Jurkat, Clone E6-1 (cell line): ENCODE data around the gene GPLD1.

Experiments used
- DNase-seq: peaks from one replicate; pipeline ENCODE4 v3.0.0-alpha.2; 2011; ENCODE audit warnings: low read depth, low spot score
- H3K4me3 ChIP-seq: 2 replicates; pipeline ENCODE4 v1.5.1; 2011; ENCODE audit warnings: mild to moderate bottlenecking, low read length, control low read depth, moderate library complexity

The GPLD1 gene

DNA sequence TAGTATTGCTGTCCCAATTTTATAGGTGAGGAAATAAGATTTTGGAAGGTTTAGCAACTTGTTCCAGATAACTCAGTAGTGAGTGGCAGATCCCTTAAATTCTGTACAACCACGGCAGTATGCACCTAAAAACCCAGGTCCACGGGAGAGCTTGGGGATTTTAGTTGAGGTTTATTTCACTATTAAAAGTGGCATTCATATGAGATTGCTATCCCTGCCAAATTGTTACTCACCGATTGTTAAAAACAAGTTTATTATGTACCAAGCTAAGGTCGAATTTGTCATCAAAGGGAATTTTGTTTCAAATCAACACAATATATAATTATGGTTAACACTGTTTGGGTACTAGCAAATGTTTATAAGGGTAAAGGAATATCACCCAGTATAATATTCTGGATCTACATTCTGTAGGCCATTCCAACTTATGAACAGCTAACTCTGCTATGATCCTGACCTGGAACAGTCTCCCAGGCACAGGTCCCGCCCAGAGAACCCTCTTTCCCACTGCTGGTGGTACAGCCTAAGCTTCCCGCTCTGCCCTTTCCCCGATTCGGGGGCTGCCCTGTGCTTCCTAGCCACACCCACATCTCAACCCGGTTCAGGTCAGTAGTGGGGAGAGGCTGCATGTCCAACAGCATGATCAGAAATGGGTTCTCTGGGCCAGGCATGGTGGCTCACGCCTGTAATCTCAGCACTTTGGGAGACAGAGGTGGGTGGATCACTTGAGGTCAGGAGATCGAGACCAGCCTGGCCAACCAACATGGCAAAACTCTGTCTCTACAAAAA is 24.9 kb downstream of the GPLD1 start:
- DNase-seq, result no peak
- no peak overlapping the region for H3K4me3 ChIP-seq

DNA sequence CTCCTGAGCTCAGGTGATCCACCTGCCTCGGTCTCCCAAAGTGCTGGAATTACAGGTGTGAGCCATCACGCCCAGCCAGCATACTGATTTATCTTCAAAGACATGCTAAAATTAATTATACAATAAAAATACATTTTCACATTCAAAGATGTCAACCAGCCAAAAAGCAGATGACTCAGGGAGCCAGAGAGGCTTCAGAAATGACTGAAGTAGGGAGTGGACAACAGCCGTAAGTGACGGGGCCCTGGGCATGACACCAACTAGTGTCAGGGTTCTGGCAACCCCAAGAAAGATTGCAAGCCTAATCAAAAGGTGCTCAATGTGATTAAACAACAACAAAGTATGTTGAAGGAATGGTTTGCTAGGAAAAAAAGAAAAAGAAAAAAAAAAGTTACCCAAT is 28.4 kb downstream of the GPLD1 start:
- H3K4me3 ChIP-seq, result no peak overlapping the region
- no peak for DNase-seq

DNA sequence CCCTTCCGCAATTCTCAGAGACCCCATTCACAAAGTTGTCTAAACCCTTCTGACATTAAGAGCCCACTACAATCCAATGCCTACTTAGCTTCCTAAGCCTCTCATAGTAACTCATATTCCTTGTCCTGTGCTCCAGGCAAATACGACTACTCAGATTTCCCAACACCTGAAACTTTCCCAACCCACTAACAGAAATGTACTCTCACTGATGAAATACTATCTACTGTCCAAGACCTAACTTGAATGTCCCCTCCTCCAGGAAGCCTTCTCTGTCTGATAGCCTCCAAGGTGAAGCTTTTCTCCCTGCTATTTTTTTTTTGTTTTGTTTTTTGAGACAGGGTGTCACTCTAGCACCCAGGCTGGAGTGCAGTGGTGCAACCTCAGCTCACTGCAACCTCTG is 30.4 kb downstream of the GPLD1 start:
- DNase-seq, result no peak
- no peak overlapping the region for H3K4me3 ChIP-seq

DNA sequence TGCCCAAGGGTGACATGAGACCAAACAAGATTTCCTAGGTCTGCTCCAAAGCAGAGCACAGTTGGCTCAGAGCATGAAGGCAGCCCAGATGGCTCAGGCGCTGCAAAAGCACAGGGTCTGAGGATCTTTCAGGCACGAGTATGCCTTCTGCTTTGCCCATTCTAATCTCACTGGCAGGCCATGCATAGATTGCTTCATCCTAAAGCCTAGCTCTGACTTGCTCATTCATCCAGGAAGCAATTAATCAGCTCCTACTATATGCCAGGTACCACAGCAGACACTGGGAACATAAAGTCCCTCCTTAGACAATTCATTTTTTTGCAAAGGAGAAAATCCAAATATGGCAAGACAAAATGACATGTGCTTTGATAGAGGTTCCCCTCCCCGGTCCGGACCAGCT is 31.2 kb downstream of the GPLD1 start:
- H3K4me3 ChIP-seq, result no peak overlapping the region
- no peak for DNase-seq

DNA sequence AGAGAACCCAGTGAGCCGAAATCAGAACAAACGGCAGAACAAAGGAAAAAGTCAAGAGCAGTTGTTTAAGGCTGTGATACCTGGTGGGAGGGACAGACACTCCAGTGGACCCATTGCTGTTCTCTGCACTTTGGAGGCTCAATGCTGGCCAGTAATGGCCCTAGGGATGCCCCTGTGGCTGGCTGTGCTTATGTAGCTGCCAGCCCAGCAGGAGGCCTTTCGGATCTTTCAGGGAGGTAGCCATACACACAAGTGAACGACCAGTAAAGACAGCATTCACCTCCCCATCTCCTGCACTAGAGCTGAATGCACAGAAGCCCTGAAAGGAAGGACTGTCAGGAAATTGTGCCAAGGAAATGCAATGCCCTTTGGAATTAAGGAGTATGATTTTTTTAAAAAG is 34.3 kb downstream of the GPLD1 start:
- no peak for DNase-seq
- H3K4me3 ChIP-seq, result no peak overlapping the region

DNA sequence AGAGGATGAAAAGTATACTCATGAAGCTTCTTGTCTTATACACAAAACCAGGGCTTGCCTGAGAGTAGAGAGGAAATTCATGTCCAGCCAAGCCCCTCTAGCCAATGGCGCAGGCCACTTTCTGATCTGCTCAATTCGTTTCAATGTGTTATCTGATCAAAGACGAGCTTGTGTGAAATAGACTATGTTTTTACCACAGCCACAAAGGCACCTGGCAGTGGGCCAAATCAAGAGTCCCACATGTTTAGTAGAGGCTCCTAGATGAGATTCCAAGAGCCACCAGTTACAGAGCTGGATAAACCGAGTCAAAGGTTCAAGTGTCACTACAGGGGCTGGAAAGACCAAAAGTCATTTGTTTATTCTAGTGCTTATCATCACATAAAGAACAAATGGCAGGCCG is 34.9 kb downstream of the GPLD1 start:
- DNase-seq, result peak; percentile 28

DNA sequence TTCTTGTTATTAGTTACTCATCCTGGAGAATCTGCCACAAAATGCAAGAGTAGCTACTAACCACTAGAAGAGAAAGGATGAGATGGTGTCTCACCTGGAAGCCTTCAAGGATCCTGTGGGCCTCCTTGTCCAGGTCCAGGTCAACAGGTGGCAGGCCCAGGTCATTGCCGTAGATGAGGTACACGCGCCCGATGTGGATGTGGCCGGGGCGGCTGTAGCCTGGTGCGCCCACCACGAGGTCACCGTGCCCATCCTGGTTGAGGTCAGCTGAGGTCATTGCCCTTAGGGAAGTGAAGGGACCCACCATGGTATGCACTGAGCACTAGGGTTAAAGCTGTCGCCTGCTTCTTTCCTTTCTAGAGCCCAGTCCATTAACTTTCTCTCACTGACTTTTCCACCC is 35.5 kb downstream of the GPLD1 start:
- H3K4me3 ChIP-seq, result no peak overlapping the region
- no peak for DNase-seq

More for the DNA sequence above, 34.9 kb downstream of the GPLD1 start:
- no peak overlapping the region for H3K4me3 ChIP-seq

DNA sequence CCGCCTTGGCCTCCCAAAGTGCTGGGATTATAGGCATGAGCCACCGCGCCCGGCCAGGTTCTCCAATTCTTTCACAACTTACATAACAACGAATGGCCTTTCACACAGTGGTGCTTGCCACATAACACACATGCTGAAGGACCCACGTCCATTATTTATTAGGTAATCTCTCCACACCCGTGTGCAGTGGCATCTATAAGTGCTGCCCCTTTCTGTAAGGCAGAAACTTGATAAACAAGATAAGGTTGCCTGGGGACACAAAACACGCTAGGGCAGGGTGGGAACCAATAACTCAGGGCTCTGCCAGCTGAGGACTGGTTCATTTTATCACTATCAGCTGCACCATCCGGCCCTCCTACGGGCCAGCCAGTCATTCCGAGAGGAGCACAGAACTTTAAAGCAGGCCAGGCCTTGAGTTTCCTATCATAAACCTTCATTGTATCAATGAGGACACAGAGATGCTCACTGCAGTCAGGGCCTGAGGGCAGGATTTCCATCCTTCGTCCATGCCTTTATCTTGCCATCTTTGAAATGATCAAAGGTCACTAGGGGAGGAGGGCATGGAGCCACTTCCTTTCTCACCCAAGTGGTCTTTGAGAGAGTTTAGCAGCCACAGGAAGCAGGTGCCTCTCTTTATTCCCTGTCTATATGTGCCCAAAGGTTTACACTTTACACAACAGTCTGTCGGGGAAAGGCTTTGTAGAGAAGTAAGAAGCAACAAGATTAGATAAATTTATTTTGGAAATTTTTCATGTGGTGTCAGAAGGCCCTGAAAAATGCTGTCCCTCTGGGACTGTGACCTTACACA is 37.6 kb downstream of the GPLD1 start:
- DNase-seq, result peak; percentile 26
- H3K4me3 ChIP-seq, result no peak overlapping the region

DNA sequence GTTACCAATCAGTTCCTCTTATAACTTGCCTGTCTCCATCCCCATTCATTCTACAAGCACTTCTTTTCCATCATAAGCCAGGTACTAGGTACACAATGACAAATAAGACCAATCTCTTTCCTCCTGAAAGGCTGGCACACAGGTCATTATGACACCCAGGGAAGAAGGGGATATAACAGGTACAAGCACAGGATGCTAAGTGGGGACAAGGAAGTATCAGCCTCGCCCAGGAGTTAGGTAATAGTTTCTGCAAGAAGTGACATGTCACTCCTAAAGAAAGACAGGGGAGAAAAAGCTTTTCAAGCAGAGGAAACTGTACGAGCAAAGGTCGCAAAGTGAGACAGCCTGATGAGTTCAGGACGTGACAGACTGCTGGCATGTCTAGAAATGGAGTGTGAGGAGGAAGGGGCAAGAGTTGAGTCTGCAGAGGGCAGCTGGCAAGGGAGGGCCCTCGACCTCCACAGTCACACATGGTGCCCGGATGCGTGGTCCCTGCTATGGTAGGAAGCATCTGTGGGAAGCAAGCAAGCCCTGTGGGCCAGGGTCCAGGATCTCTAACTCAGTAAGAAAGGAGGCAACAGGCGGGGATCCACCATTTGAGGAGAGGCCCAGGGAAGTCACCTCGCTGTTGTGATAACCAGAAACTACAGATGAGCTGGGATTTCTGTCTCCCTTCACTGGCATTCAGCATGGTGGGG is 40.4 kb downstream of the GPLD1 start:
- DNase-seq, result no peak
- H3K4me3 ChIP-seq, result no peak overlapping the region

DNA sequence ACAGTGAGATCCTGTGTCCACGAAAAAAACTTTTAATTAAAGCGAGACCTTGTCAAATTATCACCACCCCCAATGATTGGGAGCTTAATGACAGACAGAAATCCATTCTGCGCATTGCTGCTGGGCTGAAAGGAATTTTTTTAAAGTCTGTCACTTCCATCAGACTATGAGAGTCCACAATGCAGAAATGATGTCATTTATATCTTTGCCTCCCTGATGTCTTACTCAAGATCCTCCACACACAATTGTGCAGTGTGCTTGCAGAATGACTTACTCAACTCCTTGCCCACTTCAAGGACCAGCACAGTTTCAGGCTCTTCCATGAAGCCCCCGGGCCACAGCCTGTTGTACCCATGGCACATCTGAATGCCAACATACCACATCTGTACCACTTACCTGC is 41.0 kb downstream of the GPLD1 start:
- no peak overlapping the region for H3K4me3 ChIP-seq
- DNase-seq, result no peak

DNA sequence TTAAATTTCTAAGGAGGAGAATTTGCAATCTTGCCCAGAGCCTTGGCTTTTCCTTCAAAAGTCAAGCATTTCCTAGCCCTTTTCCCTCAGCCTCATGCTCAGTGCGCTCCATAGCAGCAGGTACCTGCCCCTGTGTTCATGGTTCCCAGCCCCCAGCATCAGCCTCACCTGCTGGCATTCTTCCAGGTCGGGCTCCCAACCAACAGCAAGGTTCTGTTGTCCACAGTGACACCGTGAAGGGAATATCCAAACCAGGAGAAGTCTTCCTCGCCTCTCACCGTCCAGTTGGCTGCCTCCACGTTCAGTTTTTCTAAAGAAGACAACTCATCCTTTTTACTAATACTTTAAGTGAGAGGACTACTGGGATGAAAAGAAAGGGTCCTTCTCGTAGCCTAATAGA is 42.7 kb downstream of the GPLD1 start:
- DNase-seq, result no peak
- H3K4me3 ChIP-seq, result no peak overlapping the region

DNA sequence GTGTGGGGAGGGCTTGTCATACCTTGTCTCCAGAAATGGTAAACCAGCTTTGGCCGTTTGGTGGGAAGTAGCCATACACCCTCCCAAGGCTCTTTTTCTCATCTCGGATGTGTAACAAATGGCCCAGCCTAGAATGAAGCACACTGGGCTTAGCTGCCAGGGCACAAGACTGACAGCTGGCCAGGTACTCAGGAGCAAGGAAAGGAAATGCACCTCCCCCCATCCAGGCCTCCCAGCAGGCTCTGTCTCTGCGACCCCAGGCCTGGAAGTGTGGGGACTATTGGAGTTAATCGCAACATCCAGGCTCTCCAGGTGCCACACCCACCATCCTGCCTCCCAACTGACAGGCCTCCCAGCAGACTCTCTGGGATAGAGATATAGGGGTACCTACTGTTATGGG is 43.7 kb downstream of the GPLD1 start:
- DNase-seq, result no peak
- H3K4me3 ChIP-seq, result no peak overlapping the region

DNA sequence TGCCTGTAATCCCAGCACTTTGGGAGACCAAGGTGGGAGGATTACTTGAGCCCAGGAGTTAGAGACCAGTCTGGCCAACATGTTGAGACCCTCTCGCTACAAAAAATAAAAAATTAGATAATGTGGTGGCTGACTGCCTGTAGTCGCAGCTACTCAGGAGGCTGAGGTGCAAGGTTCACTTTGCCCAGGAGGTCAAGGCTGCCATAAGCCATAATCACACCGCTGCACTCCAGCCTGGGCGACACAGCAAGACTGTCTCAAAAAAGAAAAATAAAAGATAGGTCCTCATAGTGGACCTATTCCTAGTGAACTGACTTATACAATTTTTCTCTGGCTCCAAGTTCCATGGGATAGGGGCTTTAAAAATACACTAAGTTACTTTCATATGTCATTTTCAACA is 44.8 kb downstream of the GPLD1 start:
- no peak overlapping the region for H3K4me3 ChIP-seq
- no peak for DNase-seq

DNA sequence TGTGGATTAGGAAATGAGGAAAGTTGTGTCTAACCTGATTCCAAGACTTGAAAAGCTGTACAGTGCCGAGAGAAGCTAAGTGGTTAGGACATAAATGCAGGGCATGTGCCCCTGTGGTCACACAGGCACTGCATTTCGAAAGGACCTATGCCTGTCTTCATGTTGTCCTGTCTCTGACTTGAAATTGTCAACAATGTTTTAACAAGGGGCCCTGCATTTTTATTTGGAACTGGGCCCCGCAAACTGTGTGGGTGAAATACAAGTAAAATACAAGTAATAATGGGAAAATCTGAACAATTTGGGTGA is 47.8 kb downstream of the GPLD1 start:
- no peak overlapping the region for H3K4me3 ChIP-seq
- DNase-seq, result no peak

DNA sequence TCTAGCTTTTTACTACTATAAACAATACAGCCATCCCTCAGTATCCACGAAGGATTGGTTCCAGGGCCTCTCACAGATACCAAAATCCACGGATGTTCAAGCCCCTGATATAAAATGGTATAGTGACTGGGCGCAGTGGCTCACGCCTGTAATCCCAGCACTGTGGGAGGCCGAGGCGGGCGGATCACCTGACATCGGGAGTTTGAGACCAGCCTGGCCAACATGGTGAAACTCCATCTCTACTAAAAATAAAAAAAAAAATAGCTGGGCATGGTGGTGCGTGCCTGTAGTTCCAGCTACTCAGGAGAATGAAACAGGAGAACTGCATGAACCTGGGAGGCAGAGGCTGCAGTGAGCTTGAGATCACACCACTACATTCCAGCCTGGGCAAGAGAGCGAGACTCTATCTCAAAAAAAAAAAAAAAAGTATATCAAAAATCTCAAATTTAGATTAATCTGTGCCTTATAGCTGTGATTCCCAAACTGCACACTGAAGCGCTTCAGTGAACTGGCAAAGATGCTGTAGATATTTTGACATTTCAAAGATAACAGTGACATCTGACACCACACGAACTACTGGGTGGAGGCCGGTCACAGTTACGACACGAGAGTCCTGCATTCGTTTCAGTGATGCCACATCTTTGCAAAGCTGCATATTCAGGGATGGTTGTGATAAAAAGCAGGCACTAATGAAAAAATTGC is 48.3 kb downstream of the GPLD1 start:
- DNase-seq, result no peak
- H3K4me3 ChIP-seq, result no peak overlapping the region

DNA sequence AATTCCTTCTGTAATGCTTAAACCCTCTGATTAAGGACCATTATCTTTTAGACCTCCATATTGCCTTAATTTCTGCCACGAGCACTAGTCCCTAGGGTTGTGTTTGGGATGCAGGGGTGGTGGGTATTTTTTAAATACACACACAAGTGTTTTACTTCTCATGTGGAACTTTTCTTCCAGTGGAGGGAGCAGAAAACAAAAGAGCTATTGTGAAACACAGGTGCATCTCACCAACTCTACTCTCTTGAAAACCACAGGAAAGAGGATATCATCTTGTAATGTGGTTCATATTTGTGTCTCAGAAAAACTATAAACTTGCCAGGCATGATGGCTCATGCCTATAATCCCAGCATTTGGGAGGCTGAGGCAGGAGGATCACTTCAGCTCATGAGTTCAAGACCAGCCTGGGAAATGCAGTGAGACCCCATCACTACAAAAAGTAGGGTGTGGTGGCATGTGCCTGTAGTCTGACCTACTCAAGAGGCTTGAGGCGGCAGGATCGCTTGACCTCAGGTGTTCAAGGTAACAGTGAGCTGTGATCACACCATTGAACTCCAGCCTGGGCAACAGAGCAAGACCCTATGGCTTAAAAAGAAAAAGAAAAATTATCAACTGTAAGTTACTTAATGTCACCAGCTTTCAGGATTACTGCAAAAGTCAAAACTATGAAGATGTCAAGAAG is 49.4 kb downstream of the GPLD1 start:
- peak; percentile 50 for DNase-seq
- H3K4me3 ChIP-seq, result no peak overlapping the region

DNA sequence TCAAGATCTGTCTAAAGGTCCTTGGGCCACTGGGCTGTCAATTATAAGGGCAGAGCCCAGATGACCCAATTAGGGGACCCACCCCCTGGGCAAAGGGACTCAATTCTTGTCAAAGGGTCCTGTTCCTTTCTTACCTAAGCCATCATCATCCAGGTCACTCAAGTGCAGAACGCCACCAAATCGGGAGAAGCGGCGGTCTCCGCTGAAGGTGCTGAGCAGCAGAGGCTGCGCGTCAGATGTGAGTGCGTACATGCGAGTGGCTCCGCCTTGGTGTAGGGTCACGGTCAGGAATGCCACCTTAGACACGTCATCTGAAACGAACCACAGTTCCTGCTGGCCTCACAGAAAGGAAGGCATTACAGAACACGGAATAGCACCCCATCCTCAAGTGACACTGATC is 52.4 kb downstream of the GPLD1 start:
- DNase-seq, result no peak
- H3K4me3 ChIP-seq, result no peak overlapping the region

DNA sequence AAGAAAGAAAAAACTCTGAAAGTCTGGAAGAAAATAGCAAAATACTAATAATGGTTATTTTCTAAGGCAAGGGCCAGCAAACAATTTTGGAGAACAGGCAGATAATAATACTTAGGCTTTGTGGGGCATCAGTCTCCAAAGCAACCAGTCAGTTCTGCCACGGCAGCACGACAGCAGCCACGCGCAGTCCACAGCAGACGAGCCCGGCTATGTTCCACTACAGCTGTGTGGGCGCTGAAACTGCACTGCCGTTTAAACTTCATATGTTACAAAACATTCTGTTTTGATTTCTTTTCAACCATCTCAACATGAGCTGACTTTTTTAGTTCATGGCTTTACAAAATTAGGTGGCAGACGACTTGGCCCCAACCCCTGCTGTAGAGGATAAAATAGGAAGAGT is 56.8 kb downstream of the GPLD1 start:
- DNase-seq, result no peak
- H3K4me3 ChIP-seq, result no peak overlapping the region

DNA sequence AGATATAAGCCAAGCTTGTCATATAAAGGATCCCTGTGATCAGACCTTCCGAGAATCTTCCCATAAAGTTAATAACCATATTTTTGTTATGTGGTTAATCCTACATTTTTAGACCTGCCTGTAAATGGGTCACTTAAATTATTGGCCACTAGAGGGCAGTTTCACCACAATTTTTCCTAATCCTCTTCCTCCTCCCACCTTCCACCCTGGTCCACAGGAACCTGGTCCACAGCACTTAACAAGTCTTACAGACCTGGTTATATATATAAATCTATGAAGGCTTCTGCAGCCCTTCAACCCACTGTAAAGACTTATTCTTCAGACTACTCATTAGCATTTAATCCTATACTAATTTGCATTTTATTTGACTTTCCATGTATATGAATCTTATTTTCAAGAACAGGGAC is 58.3 kb downstream of the GPLD1 start:
- H3K4me3 ChIP-seq, result no peak overlapping the region
- DNase-seq, result peak; percentile 35
